BE2C (cell line): ENCODE measurements around the gene NDUFA11.

Experiments used
- DNase-seq: peaks from one replicate; pipeline ENCODE4 v3.0.0-alpha.2; 2020
- H3K27me3 ChIP-seq: fragments of 250-450 bp; sonication (Bioruptor Pico); 2 replicates; pipeline ENCODE4 v1.5.1; 2020; ENCODE audit warnings: mild to moderate bottlenecking
- H3K36me3 ChIP-seq: fragments of 250-450 bp; sonication (Bioruptor Pico); 2 replicates; pipeline ENCODE4 v1.5.1; 2020; ENCODE audit warnings: mild to moderate bottlenecking
- H3K4me1 ChIP-seq: fragments of 250-450 bp; sonication (Bioruptor Pico); 2 replicates; pipeline ENCODE4 v1.5.1; 2020
- H3K4me3 ChIP-seq: 2 replicates; pipeline ENCODE4 v1.5.1; 2011; ENCODE audit warnings: low read depth, low read length
- H3K9me3 ChIP-seq: fragments of 250-450 bp; sonication (Bioruptor Pico); 2 replicates; pipeline ENCODE4 v1.5.1; 2020
- TF ChIP-seq, protein P1 (sequence below): IDR thresholded peaks from 2 replicates; pipeline ENCODE4 v1.5.1; 2012; ENCODE audit warnings: mild to moderate bottlenecking, low read depth, low read length

The NDUFA11 gene

GRCh38 chr19:5934069-5934401, 30.4 kb upstream of the NDUFA11 start:
- H3K4me3 ChIP-seq, result no peak overlapping the region
- H3K36me3 ChIP-seq, result peaks cover 43% of the 10 kb centered on the region
- TF ChIP-seq, protein P1, sequence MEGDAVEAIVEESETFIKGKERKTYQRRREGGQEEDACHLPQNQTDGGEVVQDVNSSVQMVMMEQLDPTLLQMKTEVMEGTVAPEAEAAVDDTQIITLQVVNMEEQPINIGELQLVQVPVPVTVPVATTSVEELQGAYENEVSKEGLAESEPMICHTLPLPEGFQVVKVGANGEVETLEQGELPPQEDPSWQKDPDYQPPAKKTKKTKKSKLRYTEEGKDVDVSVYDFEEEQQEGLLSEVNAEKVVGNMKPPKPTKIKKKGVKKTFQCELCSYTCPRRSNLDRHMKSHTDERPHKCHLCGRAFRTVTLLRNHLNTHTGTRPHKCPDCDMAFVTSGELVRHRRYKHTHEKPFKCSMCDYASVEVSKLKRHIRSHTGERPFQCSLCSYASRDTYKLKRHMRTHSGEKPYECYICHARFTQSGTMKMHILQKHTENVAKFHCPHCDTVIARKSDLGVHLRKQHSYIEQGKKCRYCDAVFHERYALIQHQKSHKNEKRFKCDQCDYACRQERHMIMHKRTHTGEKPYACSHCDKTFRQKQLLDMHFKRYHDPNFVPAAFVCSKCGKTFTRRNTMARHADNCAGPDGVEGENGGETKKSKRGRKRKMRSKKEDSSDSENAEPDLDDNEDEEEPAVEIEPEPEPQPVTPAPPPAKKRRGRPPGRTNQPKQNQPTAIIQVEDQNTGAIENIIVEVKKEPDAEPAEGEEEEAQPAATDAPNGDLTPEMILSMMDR, result no peak
- no peaks in the 10 kb centered on the region for H3K27me3 ChIP-seq
- DNase-seq, result peak; percentile 64
- peaks cover 55% of the 10 kb centered on the region for H3K4me1 ChIP-seq
- H3K9me3 ChIP-seq, result no peaks in the 10 kb centered on the region

- DNase-seq, result peak; percentile 48
- TF ChIP-seq, protein P1, result no peak
- Histone ChIP-seq H3K4me3 (no peak overlapping the region), H3K36me3 (peaks cover 48% of the 10 kb centered on the region), H3K9me3 (no peaks in the 10 kb centered on the region), H3K27me3 (no peaks in the 10 kb centered on the region), H3K4me1 (peaks cover 55% of the 10 kb centered on the region)
These were observed 29.9 kb upstream of the NDUFA11 start for GRCh38 chr19:5933391-5934068.

- Histone ChIP-seq H3K9me3 (no peaks in the 10 kb centered on the region), H3K4me3 (no peak overlapping the region), H3K27me3 (no peaks in the 10 kb centered on the region), H3K4me1 (peaks cover 50% of the 10 kb centered on the region), H3K36me3 (peaks cover 54% of the 10 kb centered on the region)
- TF ChIP-seq, protein P1, result no peak
- no peak for DNase-seq
These were observed 29.1 kb upstream of the NDUFA11 start for GRCh38 chr19:5932609-5933262.

DNA sequence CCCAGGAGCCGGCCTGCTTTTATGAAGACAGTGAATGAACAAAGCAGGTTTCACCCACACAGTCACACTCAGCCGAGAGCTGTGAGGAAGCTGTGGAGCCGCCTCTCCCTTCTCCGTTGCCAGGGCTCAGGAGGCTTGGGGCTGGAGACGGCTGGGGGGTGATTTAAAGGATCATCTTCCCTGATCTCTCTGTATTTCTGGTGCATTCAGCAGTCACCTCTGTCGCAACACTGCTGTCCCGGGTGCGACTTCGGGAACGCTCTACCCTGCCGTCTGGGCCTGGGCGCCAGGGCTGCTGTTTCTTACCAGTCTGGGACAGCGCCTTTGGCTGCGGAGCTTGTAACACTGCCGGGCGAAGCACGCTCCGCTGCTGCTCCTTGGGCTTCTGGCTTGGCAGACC, 28.6 kb upstream of the NDUFA11 start:
- Histone ChIP-seq H3K36me3 (peaks cover 58% of the 10 kb centered on the region), H3K9me3 (no peaks in the 10 kb centered on the region), H3K4me3 (no peak overlapping the region), H3K27me3 (no peaks in the 10 kb centered on the region), H3K4me1 (peaks cover 45% of the 10 kb centered on the region)
- no peak for DNase-seq
- TF ChIP-seq, protein P1, result no peak

- H3K9me3 ChIP-seq, result no peaks in the 10 kb centered on the region
- no peaks in the 10 kb centered on the region for H3K27me3 ChIP-seq
- no peak for DNase-seq
- peaks cover 64% of the 10 kb centered on the region for H3K36me3 ChIP-seq
- H3K4me1 ChIP-seq, result peaks cover 39% of the 10 kb centered on the region
- TF ChIP-seq, protein P1, result no peak
- no peak overlapping the region for H3K4me3 ChIP-seq
These were observed 27.7 kb upstream of the NDUFA11 start for GRCh38 chr19:5931251-5931650.

GRCh38 chr19:5929625-5930024, 26.0 kb upstream of the NDUFA11 start:
- no peaks in the 10 kb centered on the region for H3K9me3 ChIP-seq

More at GRCh38 chr19:5929625-5930024, 26.0 kb upstream of the NDUFA11 start:
- H3K36me3 ChIP-seq, result peaks cover 75% of the 10 kb centered on the region
- no peaks in the 10 kb centered on the region for H3K27me3 ChIP-seq
- no peak overlapping the region for H3K4me3 ChIP-seq
- TF ChIP-seq, protein P1, result no peak
- H3K4me1 ChIP-seq, result peaks cover 27% of the 10 kb centered on the region
- peak; percentile 75 for DNase-seq
